Panc1 (cell line): ENCODE measurements around the gene FPR3. TPM values are rescaled to one million over a fixed set of nuclear protein-coding genes. Genes with fewer than 3 reads are reported as not detected.
"Not testable (repeated sequence)": the region's sequence is repeated elsewhere in the genome, so short reads cannot be mapped to it uniquely, and the experiment has no call there.

Experiments
- ATAC-seq: fragments of 200-7000 bp; cut with Tn5 transposase; 2 replicates; pipeline ENCODE4 v1.9.1; 2020; ENCODE audit warnings: mild to moderate bottlenecking, moderate library complexity
- BruUV-seq: library from RNA; stranded (reverse); fragments of 400-500 nt; replicated peaks from 2 replicates; lab custom pipeline; 2021; lab: Mats Ljungman, UMichigan
- CTCF ChIA-PET: fragments of 300-600 bp; sonication (Branson Sonifier 250); formaldehyde crosslinking; loops from one replicate; lab custom pipeline; 2022; ENCODE audit warnings: antibody characterized with exemption; lab: Charles Lee
- POLR2A ChIA-PET: fragments of 300-600 bp; sonication (Branson Sonifier 250); formaldehyde crosslinking; loops from one replicate; lab custom pipeline; 2022; ENCODE audit warnings: antibody characterized with exemption; lab: Charles Lee
- DNase-seq: peaks from one replicate; pipeline ENCODE4 v3.0.0-alpha.2; 2010; ENCODE audit warnings: low read depth, low spot score
- H3K27ac ChIP-seq: 2 replicates; pipeline ENCODE4 v1.5.1; 2011; ENCODE audit warnings: mild to moderate bottlenecking, low read length, inconsistent platforms
- H3K27me3 ChIP-seq: fragments of 200-500 bp; sonication (Bioruptor generic); 2 replicates; pipeline ENCODE4 v1.6.0; 2014; ENCODE audit warnings: low read length, inconsistent platforms; ENCODE audit not compliant: control insufficient read depth, insufficient read depth
- H3K36me3 ChIP-seq: fragments of 200-500 bp; sonication (Bioruptor generic); 2 replicates; pipeline ENCODE4 v1.5.1; 2014; ENCODE audit warnings: inconsistent platforms, mild to moderate bottlenecking, low read length, moderate library complexity; ENCODE audit not compliant: control insufficient read depth, insufficient read depth
- H3K4me1 ChIP-seq: 2 replicates; pipeline ENCODE4 v1.5.1; 2011; ENCODE audit warnings: inconsistent platforms, mild to moderate bottlenecking, low read length, moderate library complexity; ENCODE audit not compliant: control insufficient read depth, insufficient read depth
- H3K4me3 ChIP-seq, 2 experiments: 2 replicates each; pipeline ENCODE4 v1.5.1; 2011 to 2012; ENCODE audit warnings: low read depth in 2 of 2, low read length in 2 of 2, mild to moderate bottlenecking in 2 of 2, inconsistent platforms in 1 of 2, moderate library complexity in 1 of 2
- H3K9me3 ChIP-seq: fragments of 200-500 bp; sonication (Bioruptor generic); 2 replicates; pipeline ENCODE4 v1.5.1; 2014; ENCODE audit warnings: low read depth, mild to moderate bottlenecking, inconsistent platforms, low read length, moderate library complexity; ENCODE audit not compliant: control insufficient read depth, insufficient read depth
- POLR2AphosphoS5 ChIP-seq: IDR thresholded peaks from 2 replicates; pipeline ENCODE4 v1.6.1; 2012; ENCODE audit warnings: mild to moderate bottlenecking, low read depth, low read length, moderate library complexity
- SIN3A ChIP-seq: IDR thresholded peaks from 2 replicates; pipeline ENCODE4 v1.6.1; 2012; ENCODE audit warnings: low read depth, mild to moderate bottlenecking, low read length, moderate library complexity, borderline replicate concordance; ENCODE audit not compliant: insufficient read depth
- TCF7L2 ChIP-seq: IDR thresholded peaks from 2 replicates; pipeline ENCODE4 v1.6.1; 2011; ENCODE audit warnings: mild to moderate bottlenecking, low read depth, low read length, inconsistent platforms
- in situ Hi-C: cut with HindIII; loops from 2 replicates; pipeline ENCODE4 v1.10.0; 2016; ENCODE audit warnings: low sequenced_read_pairs, low pct_unique_long_range_greater_than_20kb
- intact Hi-C: fragments of 100-400 bp; cut with micrococcal nuclease; formaldehyde crosslinking; loops from one replicate; pipeline ENCODE4 v1.10.0; 2022; ENCODE audit not compliant: unreplicated experiment
- total RNA-seq: library from RNA; stranded (reverse); gene quantifications from one replicate; pipeline ENCODE4 v1.2.1, GENCODE V29; 2021; ENCODE audit not compliant: unreplicated experiment
- TF ChIP-seq, protein P1 (sequence below): fragments of 450-650 bp; IDR thresholded peaks from 2 replicates; pipeline ENCODE4 v1.5.1; 2017; ENCODE audit warnings: mild to moderate bottlenecking
- TF ChIP-seq, protein P2 (sequence below), 2 experiments: IDR thresholded peaks; 2 replicates each; pipeline ENCODE4 v1.6.1; 2011 to 2012; ENCODE audit warnings: low read depth in 2 of 2, control low read depth in 1 of 2, low read length in 1 of 2, mild to moderate bottlenecking in 1 of 2, moderate library complexity in 1 of 2; ENCODE audit not compliant: insufficient read depth in 1 of 2

The FPR3 gene
- total RNA-seq, 1 experiment from 2014 or later: 0.08 TPM

DNA sequence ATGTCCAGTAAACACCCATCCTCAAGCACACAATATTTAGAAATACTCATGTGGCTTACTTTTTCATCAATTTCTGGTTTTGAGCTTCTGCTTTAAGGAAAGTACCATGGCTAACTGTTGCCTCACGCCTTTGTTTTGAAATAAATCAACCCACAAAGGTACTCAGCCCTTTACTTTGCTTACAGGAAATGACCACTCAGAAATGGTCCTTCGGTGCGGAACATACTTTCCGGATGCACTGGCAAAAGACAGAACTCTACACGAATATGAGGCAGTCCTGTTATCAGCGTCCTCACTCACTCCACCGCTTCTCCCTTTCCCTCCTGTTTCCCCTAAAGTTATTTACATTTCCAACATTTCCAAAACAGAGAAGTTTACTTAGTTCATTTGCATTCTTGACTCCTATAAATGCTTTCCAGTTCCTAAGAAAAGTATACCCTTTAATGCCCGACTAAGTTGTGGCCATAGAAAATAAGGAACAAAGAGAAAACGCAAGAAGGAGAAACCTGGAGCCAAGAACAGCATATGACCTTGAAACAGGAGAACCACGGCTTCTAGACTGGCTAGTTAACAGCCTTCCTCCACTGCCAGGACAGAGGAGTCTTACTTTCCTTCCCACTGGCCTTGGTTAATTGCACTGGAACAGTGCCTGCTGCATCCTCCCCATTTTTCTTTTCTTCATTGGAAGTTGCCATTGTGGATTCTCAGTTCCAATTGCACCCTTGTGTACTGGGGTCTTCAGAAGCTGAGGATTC lies 23.4 kb upstream of the FPR3 start:
- ATAC-seq (no peak), DNase-seq (no peak)
- in situ Hi-C loops (no loop called here), intact Hi-C loops (no loop called here)
- Histone ChIP-seq H3K9me3 (no peaks in the 10 kb centered on the region), H3K27ac (no peak overlapping the region), H3K27me3 (0 out of 2 replicates have a peak, but pooled peaks cover 2% of the 10 kb centered on the region), H3K4me3 (no peak overlapping the region), H3K36me3 (no peaks in the 10 kb centered on the region), H3K4me1 (no peaks in the 10 kb centered on the region)
- ChIA-PET POLR2A (no interaction called here), CTCF (no interaction called here)
- no TSS peak for BruUV-seq
- no peak for TF ChIP-seq TCF7L2
- no peak for TF ChIP-seq SIN3A
- no peak for TF ChIP-seq POLR2AphosphoS5
- TF ChIP-seq, protein P1, sequence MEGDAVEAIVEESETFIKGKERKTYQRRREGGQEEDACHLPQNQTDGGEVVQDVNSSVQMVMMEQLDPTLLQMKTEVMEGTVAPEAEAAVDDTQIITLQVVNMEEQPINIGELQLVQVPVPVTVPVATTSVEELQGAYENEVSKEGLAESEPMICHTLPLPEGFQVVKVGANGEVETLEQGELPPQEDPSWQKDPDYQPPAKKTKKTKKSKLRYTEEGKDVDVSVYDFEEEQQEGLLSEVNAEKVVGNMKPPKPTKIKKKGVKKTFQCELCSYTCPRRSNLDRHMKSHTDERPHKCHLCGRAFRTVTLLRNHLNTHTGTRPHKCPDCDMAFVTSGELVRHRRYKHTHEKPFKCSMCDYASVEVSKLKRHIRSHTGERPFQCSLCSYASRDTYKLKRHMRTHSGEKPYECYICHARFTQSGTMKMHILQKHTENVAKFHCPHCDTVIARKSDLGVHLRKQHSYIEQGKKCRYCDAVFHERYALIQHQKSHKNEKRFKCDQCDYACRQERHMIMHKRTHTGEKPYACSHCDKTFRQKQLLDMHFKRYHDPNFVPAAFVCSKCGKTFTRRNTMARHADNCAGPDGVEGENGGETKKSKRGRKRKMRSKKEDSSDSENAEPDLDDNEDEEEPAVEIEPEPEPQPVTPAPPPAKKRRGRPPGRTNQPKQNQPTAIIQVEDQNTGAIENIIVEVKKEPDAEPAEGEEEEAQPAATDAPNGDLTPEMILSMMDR: no peak
- TF ChIP-seq, protein P2, sequence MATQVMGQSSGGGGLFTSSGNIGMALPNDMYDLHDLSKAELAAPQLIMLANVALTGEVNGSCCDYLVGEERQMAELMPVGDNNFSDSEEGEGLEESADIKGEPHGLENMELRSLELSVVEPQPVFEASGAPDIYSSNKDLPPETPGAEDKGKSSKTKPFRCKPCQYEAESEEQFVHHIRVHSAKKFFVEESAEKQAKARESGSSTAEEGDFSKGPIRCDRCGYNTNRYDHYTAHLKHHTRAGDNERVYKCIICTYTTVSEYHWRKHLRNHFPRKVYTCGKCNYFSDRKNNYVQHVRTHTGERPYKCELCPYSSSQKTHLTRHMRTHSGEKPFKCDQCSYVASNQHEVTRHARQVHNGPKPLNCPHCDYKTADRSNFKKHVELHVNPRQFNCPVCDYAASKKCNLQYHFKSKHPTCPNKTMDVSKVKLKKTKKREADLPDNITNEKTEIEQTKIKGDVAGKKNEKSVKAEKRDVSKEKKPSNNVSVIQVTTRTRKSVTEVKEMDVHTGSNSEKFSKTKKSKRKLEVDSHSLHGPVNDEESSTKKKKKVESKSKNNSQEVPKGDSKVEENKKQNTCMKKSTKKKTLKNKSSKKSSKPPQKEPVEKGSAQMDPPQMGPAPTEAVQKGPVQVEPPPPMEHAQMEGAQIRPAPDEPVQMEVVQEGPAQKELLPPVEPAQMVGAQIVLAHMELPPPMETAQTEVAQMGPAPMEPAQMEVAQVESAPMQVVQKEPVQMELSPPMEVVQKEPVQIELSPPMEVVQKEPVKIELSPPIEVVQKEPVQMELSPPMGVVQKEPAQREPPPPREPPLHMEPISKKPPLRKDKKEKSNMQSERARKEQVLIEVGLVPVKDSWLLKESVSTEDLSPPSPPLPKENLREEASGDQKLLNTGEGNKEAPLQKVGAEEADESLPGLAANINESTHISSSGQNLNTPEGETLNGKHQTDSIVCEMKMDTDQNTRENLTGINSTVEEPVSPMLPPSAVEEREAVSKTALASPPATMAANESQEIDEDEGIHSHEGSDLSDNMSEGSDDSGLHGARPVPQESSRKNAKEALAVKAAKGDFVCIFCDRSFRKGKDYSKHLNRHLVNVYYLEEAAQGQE (IDR thresholded peaks at IDR 0.05; ENCODE audit: insufficient read depth in 1 of 2, low read depth in 2 of 2, low read length in 1 of 2): no peak

DNA sequence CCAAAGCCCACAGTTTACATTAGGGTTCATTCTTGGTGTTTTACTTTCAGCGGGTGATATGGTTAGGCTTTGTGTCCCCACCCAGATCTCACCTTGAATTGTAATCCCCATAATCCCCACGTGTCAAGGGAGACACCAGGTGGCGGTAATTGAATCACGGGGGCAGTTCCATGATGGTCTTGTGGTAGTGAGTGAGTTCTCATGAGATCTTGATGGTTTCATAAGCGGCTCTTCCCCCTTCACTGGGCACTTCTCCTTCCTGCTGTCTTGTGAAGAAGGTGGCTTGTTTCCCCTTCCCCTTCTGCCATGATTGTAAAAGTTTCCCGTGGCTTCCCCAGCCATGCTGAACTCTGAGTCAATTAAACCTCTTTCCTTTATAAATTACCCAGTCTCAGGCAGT lies 22.0 kb upstream of the FPR3 start:
- ATAC-seq: no peak
- BruUV-seq: no TSS peak
- no peak for DNase-seq
- H3K4me3 ChIP-seq: no peak overlapping the region
- no peak overlapping the region for H3K27ac ChIP-seq
- in situ Hi-C loops: no loop called here
- ChIA-PET POLR2A (no interaction called here), CTCF (no interaction called here)
- no peaks in the 10 kb centered on the region for H3K9me3 ChIP-seq
- TF ChIP-seq POLR2AphosphoS5 (no peak), TCF7L2 (no peak), SIN3A (no peak)
- TF ChIP-seq, protein P2 (IDR thresholded peaks at IDR 0.05; ENCODE audit: insufficient read depth in 1 of 2, low read depth in 2 of 2, low read length in 1 of 2): no peak
- TF ChIP-seq, protein P1: peak; percentile 15; the same call in 1 of the 2 replicates
- H3K36me3 ChIP-seq: no peaks in the 10 kb centered on the region
- H3K27me3 ChIP-seq: 0 out of 2 replicates have a peak, but pooled peaks cover 2% of the 10 kb centered on the region
- no peaks in the 10 kb centered on the region for H3K4me1 ChIP-seq
- intact Hi-C loops: no loop called here

DNA sequence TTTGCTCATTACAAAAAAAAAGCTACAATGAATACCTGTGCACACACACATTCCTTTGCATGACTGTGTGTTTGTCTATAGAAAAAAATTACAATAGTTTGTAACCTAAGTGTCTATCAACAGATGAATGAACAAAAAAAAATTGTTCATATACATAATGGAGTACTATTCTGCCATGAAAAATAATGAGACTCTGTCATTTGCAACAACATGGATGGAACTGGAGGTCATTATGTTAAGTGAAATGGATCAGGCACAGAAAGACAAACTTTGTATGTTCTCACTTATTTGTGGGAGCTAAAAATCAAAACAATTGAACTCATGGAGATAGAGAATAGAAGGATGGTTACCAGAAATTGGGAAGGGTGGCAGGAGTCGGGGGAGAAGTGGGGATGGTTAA lies 18.4 kb upstream of the FPR3 start:
- not testable (repeated sequence) for BruUV-seq

More for the DNA sequence above, 18.4 kb upstream of the FPR3 start:
- H3K9me3 ChIP-seq, ATAC-seq, H3K4me3 ChIP-seq, DNase-seq, H3K27ac ChIP-seq, in situ Hi-C loops, CTCF ChIA-PET, POLR2A ChIA-PET, H3K27me3 ChIP-seq, H3K4me1 ChIP-seq, H3K36me3 ChIP-seq: not testable (repeated sequence)
- intact Hi-C loops: loop anchor here (5.0 kb wide), 1 partner anchor 64 kb away; no protein-coding TSS in a partner anchor
